Lower leg skin (tissue), 3 donors: ENCODE measurements around the gene NCOR1.
"Not testable (repeated sequence)": the region's sequence is repeated elsewhere in the genome, so short reads cannot be mapped to it uniquely, and the experiment has no call there.

Experiments used
- CTCF ChIP-seq, 3 donors: fragments of 450-650 bp; IDR thresholded peaks; one replicate each; pipeline ENCODE4 v1.5.1; 2016; ENCODE audit warnings: antibody characterized with exemption in 3 of 3, mild to moderate bottlenecking in 3 of 3, moderate library complexity in 2 of 3
- POLR2A ChIP-seq, 2 donors: fragments of 450-650 bp; IDR thresholded peaks; one replicate each; pipeline ENCODE4 v1.6.1; 2016 to 2017; ENCODE audit warnings: antibody characterized with exemption in 2 of 2, mild to moderate bottlenecking in 1 of 2, moderate library complexity in 1 of 2

GRCh38 chr17:16194307-16194835 lies 21.0 kb downstream of the NCOR1 start:
- TF ChIP-seq CTCF, POLR2A (IDR thresholded peaks at IDR 0.05): not testable (repeated sequence)
